Bronchial epithelial cell (primary cell): Measurements from ENCODE around the gene YIF1B. TPM values are rescaled to one million over a fixed set of nuclear protein-coding genes. Genes with fewer than 3 reads are reported as not detected.

ENCODE experiments used
- DNase-seq: peaks from one replicate; pipeline ENCODE4 v3.0.0-alpha.2; 2010; ENCODE audit warnings: low read depth
- FAIRE-seq: peaks from 2 replicates; lab custom pipeline; 2011; peaks lifted over from hg19 to GRCh38; lab: Jason Lieb, UNC
- H3K27me3 ChIP-seq: 2 replicates; pipeline ENCODE4 v1.5.1; 2011; ENCODE audit warnings: low read length; ENCODE audit not compliant: control insufficient read depth, insufficient read depth
- H3K36me3 ChIP-seq: 2 replicates; pipeline ENCODE4 v1.5.1; 2011; ENCODE audit warnings: low read length; ENCODE audit not compliant: control insufficient read depth, insufficient read depth
- H3K4me3 ChIP-seq: 2 replicates; pipeline ENCODE4 v1.5.1; 2011; ENCODE audit warnings: mild to moderate bottlenecking, low read depth, low read length, control low read depth
- CTCF ChIP-seq: IDR thresholded peaks from 2 replicates; pipeline ENCODE4 v1.5.1; 2011; ENCODE audit warnings: mild to moderate bottlenecking, moderate library complexity, low read length, control low read depth, inconsistent platforms; ENCODE audit not compliant: insufficient read depth, severe bottlenecking
- total RNA-seq: library from RNA; depleted of rRNA; stranded (reverse); fragments of >200 nt; gene quantifications from 2 replicates; pipeline ENCODE4 v1.2.1, GENCODE V29; 2014

Gene YIF1B
- total RNA-seq, 1 donor from 2014 or later = 30.0 TPM

- peaks cover 24% of the 10 kb centered on the region for H3K36me3 ChIP-seq
- FAIRE-seq = peak; percentile 82
- no peaks in the 10 kb centered on the region for H3K27me3 ChIP-seq
- H3K4me3 ChIP-seq = no peak overlapping the region
- no peak for DNase-seq
- no peak for TF ChIP-seq CTCF
Measured at GRCh38 chr19:38309615-38310278, 6.0 kb downstream of the YIF1B start.

GRCh38 chr19:38308926-38309614, 6.7 kb downstream of the YIF1B start:
- Histone ChIP-seq H3K27me3 (no peaks in the 10 kb centered on the region), H3K36me3 (peaks cover 26% of the 10 kb centered on the region), H3K4me3 (no peak overlapping the region)
- DNase-seq (no peak), FAIRE-seq (no peak)
- TF ChIP-seq CTCF = no peak

- FAIRE-seq = peak; percentile 96
- TF ChIP-seq CTCF = no peak
- no peak overlapping the region for H3K4me3 ChIP-seq
- peaks cover 24% of the 10 kb centered on the region for H3K36me3 ChIP-seq
- H3K27me3 ChIP-seq = no peaks in the 10 kb centered on the region
- no peak for DNase-seq
Measured at GRCh38 chr19:38308006-38308766, 7.6 kb downstream of the YIF1B start.

- Histone ChIP-seq H3K36me3 (peaks cover 24% of the 10 kb centered on the region), H3K27me3 (no peaks in the 10 kb centered on the region), H3K4me3 (no peak overlapping the region)
- TF ChIP-seq CTCF = no peak
- no peak for FAIRE-seq
- DNase-seq = no peak
Measured at GRCh38 chr19:38307597-38307996, 8.2 kb downstream of the YIF1B start.

- FAIRE-seq = no peak
- TF ChIP-seq CTCF = no peak
Measured at GRCh38 chr19:38307076-38307475, 8.7 kb downstream of the YIF1B start.

More at GRCh38 chr19:38307076-38307475, 8.7 kb downstream of the YIF1B start:
- Histone ChIP-seq H3K27me3 (no peaks in the 10 kb centered on the region), H3K36me3 (peaks cover 24% of the 10 kb centered on the region), H3K4me3 (no peak overlapping the region)
- no peak for DNase-seq
